Natural killer cell (primary cell): ENCODE measurements around the gene AGPAT4. TPM values are rescaled to one million over a fixed set of nuclear protein-coding genes. Genes with fewer than 3 reads are reported as not detected.

Source experiments
- ATAC-seq, 3 donors: fragments of 150-1000 bp in 2 of 3; fragments of 200-7000 bp in 1 of 3; cut with Tn5 transposase; 1 replicate in 1 of 3; 2 replicates in 2 of 3; pipeline ENCODE4 v1.10.0; 2021; ENCODE audit warnings: mild to moderate bottlenecking in 2 of 3, moderate library complexity in 2 of 3
- DNase-seq, 2 donors: peaks; one replicate each; pipeline versions ENCODE4 v3.0.0 to v3.0.0-alpha.2; 2013 to 2021; ENCODE audit warnings: mixed read lengths in 1 of 2
- H3K27ac ChIP-seq: one replicate; pipeline ENCODE4 v1.5.1; 2013; ENCODE audit warnings: mild to moderate bottlenecking, low read length
- H3K27me3 ChIP-seq: one replicate; pipeline ENCODE4 v1.6.1; 2013; ENCODE audit warnings: low read length; ENCODE audit not compliant: control insufficient read depth, insufficient read depth
- H3K36me3 ChIP-seq: one replicate; pipeline ENCODE4 v1.6.1; 2013; ENCODE audit warnings: low read length; ENCODE audit not compliant: control insufficient read depth, insufficient read depth
- H3K4me1 ChIP-seq: one replicate; pipeline ENCODE4 v1.6.1; 2013; ENCODE audit warnings: low read length; ENCODE audit not compliant: control insufficient read depth, insufficient read depth
- H3K4me3 ChIP-seq: one replicate; pipeline ENCODE4 v1.5.1; 2013; ENCODE audit warnings: low read length
- H3K9me3 ChIP-seq: one replicate; pipeline ENCODE4 v1.6.1; 2013; ENCODE audit warnings: low read length; ENCODE audit not compliant: control insufficient read depth, insufficient read depth
- H3K27ac Mint-ChIP-seq, 2 donors: one replicate each; pipeline ENCODE4 v1.8.0; 2022; ENCODE audit warnings: mild to moderate bottlenecking in 2 of 2, mixed read lengths in 2 of 2, moderate library complexity in 1 of 2
- H3K27me3 Mint-ChIP-seq, 2 donors: one replicate each; pipeline ENCODE4 v1.8.0; 2022; ENCODE audit warnings: low read depth in 2 of 2, mixed read lengths in 2 of 2
- H3K36me3 Mint-ChIP-seq: one replicate; pipeline ENCODE4 v1.8.0; 2022; ENCODE audit warnings: mixed read lengths
- H3K4me1 Mint-ChIP-seq, 2 donors: one replicate each; pipeline ENCODE4 v1.8.0; 2022; ENCODE audit warnings: mixed read lengths in 2 of 2
- H3K4me3 Mint-ChIP-seq: one replicate; pipeline ENCODE4 v1.8.0; 2022; ENCODE audit warnings: mild to moderate bottlenecking, moderate library complexity, mixed read lengths
- H3K9me3 Mint-ChIP-seq, 2 donors: one replicate each; pipeline ENCODE4 v1.8.0; 2022; ENCODE audit warnings: mixed read lengths in 2 of 2
- CTCF ChIP-seq: fragments of 200-600 bp; IDR thresholded peaks from one replicate; pipeline ENCODE4 v1.8.0; 2022; ENCODE audit warnings: antibody characterized with exemption
- WGBS: methylation state at CpG from one replicate; pipeline ENCODE4 v1.1.7; 2013; ENCODE audit warnings: missing lambda C conversion rate; ENCODE audit not compliant: insufficient coverage; 5-methylcytosine and 5-hydroxymethylcytosine counted together
- intact Hi-C: fragments of 100-400 bp; cut with micrococcal nuclease; formaldehyde crosslinking; loops from one replicate; pipeline ENCODE4 v1.14.2; 2022
- total RNA-seq, 4 donors: library from RNA; stranded (reverse); fragments of 120-200 nt in 1 of 4; gene quantifications; one replicate each; pipeline versions ENCODE4 v1.2.3 to v1.2.4, GENCODE V29; 2013 to 2022

Gene AGPAT4
- total RNA-seq, 3 donors from 2014 or later (not counting 1 experiment from before 2014, with no cell fraction given) = 24.5 to 38.1 (median 25.8) TPM

GRCh38 chr6:161141173-161141572, 132.7 kb downstream of the AGPAT4 start:
- ATAC-seq (no peak), DNase-seq (no peak)
- peaks cover 3% of the 10 kb centered on the region for H3K4me1 ChIP-seq
- intact Hi-C loops = no loop called here
- Mint-ChIP-seq H3K27me3 (no peaks in the 10 kb centered on the region), H3K4me3 (no peak overlapping the region), H3K27ac (peak overlapping the region in 1 of 2 donors; percentile 44), H3K4me1 (peaks cover 0 to 3% of the 10 kb centered on the region in 2 donors), H3K36me3 (no peaks in the 10 kb centered on the region), H3K9me3 (no peaks in the 10 kb centered on the region)
- H3K27me3 ChIP-seq = no peaks in the 10 kb centered on the region
- H3K9me3 ChIP-seq = no peaks in the 10 kb centered on the region
- H3K27ac ChIP-seq = no peak overlapping the region
- no peak overlapping the region for H3K4me3 ChIP-seq
- WGBS = 91% methylated on average over 11 of the region's 11 CpGs
- TF ChIP-seq CTCF = no peak
- H3K36me3 ChIP-seq = peaks cover 4% of the 10 kb centered on the region

- no peak overlapping the region for H3K27ac Mint-ChIP-seq
- DNase-seq = no peak
- Histone ChIP-seq H3K4me3 (no peak overlapping the region), H3K27ac (no peak overlapping the region), H3K36me3 (peaks cover 6% of the 10 kb centered on the region), H3K9me3 (no peaks in the 10 kb centered on the region), H3K27me3 (no peaks in the 10 kb centered on the region), H3K4me1 (peaks cover 9% of the 10 kb centered on the region)
- no peaks in the 10 kb centered on the region for H3K27me3 Mint-ChIP-seq
- no peaks in the 10 kb centered on the region for H3K9me3 Mint-ChIP-seq
- no peak for ATAC-seq
- intact Hi-C loops = no loop called here
- WGBS = 96% methylated on average over 10 of the region's 10 CpGs
- TF ChIP-seq CTCF = no peak
- peaks cover 0 to 6% of the 10 kb centered on the region in 2 donors for H3K4me1 Mint-ChIP-seq
- H3K36me3 Mint-ChIP-seq = no peaks in the 10 kb centered on the region
- no peak overlapping the region for H3K4me3 Mint-ChIP-seq
These were observed 133.3 kb downstream of the AGPAT4 start for GRCh38 chr6:161140554-161140875.

GRCh38 chr6:161139766-161140553, 133.9 kb downstream of the AGPAT4 start:
- Histone ChIP-seq H3K36me3 (peaks cover 7% of the 10 kb centered on the region), H3K4me1 (peaks cover 13% of the 10 kb centered on the region), H3K4me3 (no peak overlapping the region), H3K27me3 (no peaks in the 10 kb centered on the region), H3K9me3 (no peaks in the 10 kb centered on the region), H3K27ac (no peak overlapping the region)
- intact Hi-C loops = no loop called here
- Mint-ChIP-seq H3K4me3 (no peak overlapping the region), H3K27me3 (no peaks in the 10 kb centered on the region), H3K4me1 (peaks cover 0 to 6% of the 10 kb centered on the region in 2 donors), H3K36me3 (no peaks in the 10 kb centered on the region), H3K9me3 (no peaks in the 10 kb centered on the region), H3K27ac (no peak overlapping the region)
- ATAC-seq = no peak
- 93% methylated on average over 28 of the region's 28 CpGs for WGBS
- DNase-seq = no peak
- TF ChIP-seq CTCF = no peak

- ATAC-seq (no peak), DNase-seq (no peak)
- peaks cover 13% of the 10 kb centered on the region for H3K4me1 ChIP-seq
- no peak overlapping the region for H3K4me3 ChIP-seq
- 96% methylated on average over 18 of the region's 18 CpGs for WGBS
- H3K27me3 ChIP-seq = no peaks in the 10 kb centered on the region
- no peak overlapping the region for H3K27ac Mint-ChIP-seq
- peaks cover 9% of the 10 kb centered on the region for H3K36me3 ChIP-seq
- peaks cover 0 to 6% of the 10 kb centered on the region in 2 donors for H3K4me1 Mint-ChIP-seq
- H3K27me3 Mint-ChIP-seq = no peaks in the 10 kb centered on the region
- no peak overlapping the region for H3K4me3 Mint-ChIP-seq
- no peak for TF ChIP-seq CTCF
- intact Hi-C loops = no loop called here
- no peak overlapping the region for H3K27ac ChIP-seq
- no peaks in the 10 kb centered on the region for H3K36me3 Mint-ChIP-seq
- H3K9me3 ChIP-seq = no peaks in the 10 kb centered on the region
- H3K9me3 Mint-ChIP-seq = no peaks in the 10 kb centered on the region
These were observed 134.5 kb downstream of the AGPAT4 start for GRCh38 chr6:161139304-161139765.
